H9 (cell line): ENCODE results near the gene GFY. TPM values are rescaled to one million over a fixed set of nuclear protein-coding genes. Genes with fewer than 3 reads are reported as not detected.

ENCODE experiments used
- DNase-seq: peaks from one replicate; pipeline ENCODE4 v3.0.0-alpha.2; 2017
- H2AFZ ChIP-seq: one replicate; pipeline ENCODE4 v1.6.1; 2013; ENCODE audit warnings: mild to moderate bottlenecking, low read length, control low read depth, moderate library complexity
- H2AK5ac ChIP-seq: 2 replicates; pipeline ENCODE4 v1.6.1; 2013; ENCODE audit warnings: low read length, control low read depth, mixed read lengths; ENCODE audit not compliant: insufficient read length
- H2BK120ac ChIP-seq: one replicate; pipeline ENCODE4 v1.6.1; 2013; ENCODE audit warnings: low read depth, mild to moderate bottlenecking, low read length, control low read depth, inconsistent platforms; ENCODE audit not compliant: poor library complexity, severe bottlenecking
- H2BK12ac ChIP-seq: 2 replicates; pipeline ENCODE4 v1.6.1; 2013; ENCODE audit warnings: low read length, control low read depth, mixed read lengths, low read depth; ENCODE audit not compliant: insufficient read length
- H2BK15ac ChIP-seq: 2 replicates; pipeline ENCODE4 v1.6.1; 2013; ENCODE audit warnings: low read depth, low read length, control low read depth
- H2BK20ac ChIP-seq: one replicate; pipeline ENCODE4 v1.6.1; 2013; ENCODE audit warnings: low read depth, mild to moderate bottlenecking, low read length, control low read depth, inconsistent platforms; ENCODE audit not compliant: poor library complexity, severe bottlenecking
- H2BK5ac ChIP-seq: 2 replicates; pipeline ENCODE4 v1.6.1; 2013; ENCODE audit warnings: low read length, control low read depth, mixed read lengths; ENCODE audit not compliant: insufficient read length
- H3K14ac ChIP-seq: 2 replicates; pipeline ENCODE4 v1.6.1; 2013; ENCODE audit warnings: low read length, control low read depth; ENCODE audit not compliant: insufficient read depth
- H3K18ac ChIP-seq: 2 replicates; pipeline ENCODE4 v1.6.1; 2013; ENCODE audit warnings: low read depth, mild to moderate bottlenecking, mixed read lengths, low read length, control low read depth; ENCODE audit not compliant: insufficient read length
- H3K23ac ChIP-seq: 2 replicates; pipeline ENCODE4 v1.6.1; 2013; ENCODE audit warnings: low read length, control low read depth, mixed read lengths, low read depth; ENCODE audit not compliant: insufficient read length
- H3K23me2 ChIP-seq: 2 replicates; pipeline ENCODE4 v1.6.1; 2013; ENCODE audit warnings: low read depth, mild to moderate bottlenecking, mixed read lengths, low read length, control low read depth; ENCODE audit not compliant: insufficient read length, poor library complexity, severe bottlenecking
- H3K27ac ChIP-seq: 2 replicates; pipeline ENCODE4 v1.5.1; 2013; ENCODE audit warnings: low read length, control low read depth, mixed read lengths, low read depth; ENCODE audit not compliant: insufficient read length
- H3K27me3 ChIP-seq: 2 replicates; pipeline ENCODE4 v1.6.1; 2013; ENCODE audit warnings: low read length, control low read depth, inconsistent platforms; ENCODE audit not compliant: insufficient read depth
- H3K4ac ChIP-seq: 2 replicates; pipeline ENCODE4 v1.6.1; 2013; ENCODE audit warnings: low read depth, mild to moderate bottlenecking, control low read depth, inconsistent platforms, low read length, moderate library complexity
- H3K4me1 ChIP-seq: 2 replicates; pipeline ENCODE4 v1.6.1; 2013; ENCODE audit warnings: low read length, control low read depth, inconsistent platforms; ENCODE audit not compliant: insufficient read depth
- H3K4me2 ChIP-seq: 2 replicates; pipeline ENCODE4 v1.6.1; 2013; ENCODE audit warnings: low read length, control low read depth, mixed read lengths; ENCODE audit not compliant: insufficient read length, insufficient read depth
- H3K56ac ChIP-seq: 2 replicates; pipeline ENCODE4 v1.6.1; 2013; ENCODE audit warnings: low read depth, mild to moderate bottlenecking, mixed read lengths, low read length, control low read depth; ENCODE audit not compliant: insufficient read length
- H3K79me1 ChIP-seq: 2 replicates; pipeline ENCODE4 v1.6.1; 2013; ENCODE audit warnings: low read depth, mild to moderate bottlenecking, moderate library complexity, low read length, control low read depth, inconsistent platforms; ENCODE audit not compliant: insufficient read depth, poor library complexity, severe bottlenecking
- H3K79me2 ChIP-seq: 2 replicates; pipeline ENCODE4 v1.6.1; 2013; ENCODE audit warnings: low read length, control low read depth, inconsistent platforms; ENCODE audit not compliant: insufficient read depth
- H3K9ac ChIP-seq: 2 replicates; pipeline ENCODE4 v1.6.1; 2013; ENCODE audit warnings: low read length, control low read depth, mixed read lengths; ENCODE audit not compliant: insufficient read length; ENCODE audit errors: extremely low read depth
- H3K9me3 ChIP-seq: one replicate; pipeline ENCODE4 v1.6.1; 2013; ENCODE audit warnings: low read depth, low read length, inconsistent platforms; ENCODE audit not compliant: control insufficient read depth
- H3T11ph ChIP-seq: one replicate; pipeline ENCODE4 v1.6.1; 2013; ENCODE audit warnings: mild to moderate bottlenecking, low read length, control low read depth, inconsistent platforms
- H4K20me1 ChIP-seq: one replicate; pipeline ENCODE4 v1.6.1; 2013; ENCODE audit not compliant: control insufficient read depth, insufficient read length, insufficient read depth
- H4K5ac ChIP-seq: 2 replicates; pipeline ENCODE4 v1.6.1; 2013; ENCODE audit warnings: low read depth, mild to moderate bottlenecking, mixed read lengths, low read length, control low read depth; ENCODE audit not compliant: insufficient read length
- H4K8ac ChIP-seq: replicated peaks from 2 replicates; pipeline ENCODE4 v1.6.1; 2013; ENCODE audit warnings: low read length, control low read depth, mixed read lengths, low read depth; ENCODE audit not compliant: insufficient read length
- H4K91ac ChIP-seq: 2 replicates; pipeline ENCODE4 v1.6.1; 2013; ENCODE audit warnings: low read depth, mild to moderate bottlenecking, moderate library complexity, mixed read lengths, low read length, control low read depth; ENCODE audit not compliant: insufficient read length
- H3K27ac Mint-ChIP-seq, 3 experiments: 2 replicates in 2 of 3; 3 replicates in 1 of 3; pipeline ENCODE4 v1.8.0; 2020 to 2021; ENCODE audit warnings: mixed read lengths in 3 of 3, mild to moderate bottlenecking in 1 of 3, moderate library complexity in 1 of 3
- H3K27me3 Mint-ChIP-seq: 2 replicates; pipeline ENCODE4 v1.8.0; 2021; ENCODE audit warnings: low read depth, mild to moderate bottlenecking, moderate library complexity, mixed read lengths
- H3K36me3 Mint-ChIP-seq, 3 experiments: 2 replicates in 2 of 3; 3 replicates in 1 of 3; pipeline ENCODE4 v1.8.0; 2020 to 2021; ENCODE audit warnings: low read depth in 3 of 3, mixed read lengths in 3 of 3; ENCODE audit not compliant: insufficient read depth in 1 of 3
- H3K4me1 Mint-ChIP-seq, 2 experiments: 2 replicates each; pipeline ENCODE4 v1.8.0; 2020; ENCODE audit warnings: mixed read lengths in 2 of 2
- H3K4me3 Mint-ChIP-seq, 2 experiments: 2 replicates in 1 of 2; 3 replicates in 1 of 2; pipeline ENCODE4 v1.8.0; 2020 to 2021; ENCODE audit warnings: mild to moderate bottlenecking in 2 of 2, mixed read lengths in 2 of 2, moderate library complexity in 1 of 2
- H3K9me3 Mint-ChIP-seq, 2 experiments: 2 replicates in 1 of 2; 3 replicates in 1 of 2; pipeline ENCODE4 v1.8.0; 2020; ENCODE audit warnings: mild to moderate bottlenecking in 2 of 2, mixed read lengths in 2 of 2, moderate library complexity in 1 of 2
- CTCF ChIP-seq: fragments of 200-600 bp; sonication (generic); conservative IDR thresholded peaks from 3 replicates; pipeline ENCODE4 v1.8.0; 2021; ENCODE audit warnings: antibody characterized with exemption, mild to moderate bottlenecking
- WGBS: extraction: QIAGEN DNeasy Blood & Tissue Kit; methylation state at CpG from one replicate; pipeline ENCODE4 v1.1.7; 2013; ENCODE audit warnings: missing lambda C conversion rate, low lambda C conversion rate, mixed read lengths; ENCODE audit not compliant: insufficient read length; ENCODE audit errors: extremely low coverage; 5-methylcytosine and 5-hydroxymethylcytosine counted together
- total RNA-seq: library from RNA; stranded (reverse); gene quantifications from 2 replicates; pipeline ENCODE4 v1.2.1, GENCODE V29; 2021

GFY gene
- total RNA-seq, 1 experiment from 2014 or later = 1.3 TPM

GRCh38 chr19:49451430-49452181 is 26.4 kb downstream of the GFY start, which contains the start of gene PIH1D1:
Gene PIH1D1 (minus strand): TSS chr19:49451814. CDS start chr19:49451574, 240 bp downstream.
- peak; percentile 99 for DNase-seq
- Histone ChIP-seq H4K20me1 (no peaks in the 10 kb centered on the region), H3K4ac (no peak within 1 kb of the TSS)

More at GRCh38 chr19:49451430-49452181, 26.4 kb downstream of the GFY start, which contains the start of gene PIH1D1:
- no peak within 1 kb of the TSS for H2BK15ac ChIP-seq
- H3K36me3 Mint-ChIP-seq = peaks cover 38 to 54% (median 51%) of the 10 kb centered on the region in 3 experiments
- no peaks in the 10 kb centered on the region for H3K27me3 ChIP-seq
- no peak within 1 kb of the TSS for H2BK12ac ChIP-seq
- H2BK20ac ChIP-seq = no peak within 1 kb of the TSS
- no peak within 1 kb of the TSS for H2AK5ac ChIP-seq
- H3K79me1 ChIP-seq = peaks cover 7% of the 10 kb centered on the region
- no peaks in the 10 kb centered on the region; a peak in 1 of 5 replicates for H3K9me3 Mint-ChIP-seq
- H3K23ac ChIP-seq = no peak within 1 kb of the TSS
- H3K9ac ChIP-seq = peak within 1 kb of the TSS; percentile 85
- peaks cover 5% of the 10 kb centered on the region for H3K23me2 ChIP-seq
- no peaks in the 10 kb centered on the region; the same call in 1 of the 2 replicates for H3K27me3 Mint-ChIP-seq
- H3K56ac ChIP-seq = no peak within 1 kb of the TSS
- no peak within 1 kb of the TSS for H4K8ac ChIP-seq
- no peak within 1 kb of the TSS for H2AFZ ChIP-seq
- no peaks in the 10 kb centered on the region for H3K9me3 ChIP-seq
- H2BK120ac ChIP-seq = no peak within 1 kb of the TSS
- H3K4me3 Mint-ChIP-seq = peak within 1 kb of the TSS; percentile 96 to 98
- WGBS = no CpG with 5 or more reads among the region's 42 CpGs
- H3K27ac ChIP-seq = peak within 1 kb of the TSS; percentile 21
- no peak within 1 kb of the TSS for H2BK5ac ChIP-seq
- H3K79me2 ChIP-seq = no peaks in the 10 kb centered on the region; the same call in 1 of the 2 replicates
- no peak within 1 kb of the TSS for H4K5ac ChIP-seq
- no peak within 1 kb of the TSS for H3K14ac ChIP-seq
- H3T11ph ChIP-seq = no peak within 1 kb of the TSS
- H3K18ac ChIP-seq = peak within 1 kb of the TSS; percentile 41
- H4K91ac ChIP-seq = no peak within 1 kb of the TSS
- peak within 1 kb of the TSS; percentile 93 for H3K4me2 ChIP-seq
- peak within 1 kb of the TSS; percentile 99 to 100 (median 99) for H3K27ac Mint-ChIP-seq
- H3K4me1 ChIP-seq = no peaks in the 10 kb centered on the region
- peaks cover 15 to 38% of the 10 kb centered on the region in 2 experiments for H3K4me1 Mint-ChIP-seq
- TF ChIP-seq CTCF = no peak; the same call in 2 of the 3 replicates
